Measurements from ENCODE around the gene TDG.

Gene TDG

GRCh38 chr12:103930034-103930786 lies 35.5 kb upstream of the TDG start, which contains the start of gene HSP90B1:
Gene HSP90B1, plus strand, starts transcription at chr12:103930410. Its CDS starts 106 bp downstream, at chr12:103930516.
- TF ChIP-seq CTCF (conservative IDR thresholded peaks at IDR 0.05; ENCODE audit: low read depth, low read length) = no peak

GRCh38 chr12:103930787-103931735 lies 34.6 kb upstream of the TDG start:
- peak overlapping the region; percentile 66 for H3K4me3 ChIP-seq (ENCODE audit: low read length)
- no peak for DNase-seq (ENCODE audit: low read depth)
- TF ChIP-seq CTCF (conservative IDR thresholded peaks at IDR 0.05; ENCODE audit: low read depth, low read length) = no peak

More at GRCh38 chr12:103930034-103930786, 35.5 kb upstream of the TDG start, which contains the start of gene HSP90B1:
- DNase-seq (ENCODE audit: low read depth) = peak; percentile 99
- peak within 1 kb of the TSS; percentile 78 for H3K4me3 ChIP-seq (ENCODE audit: low read length)

- no peak for DNase-seq (ENCODE audit: low read depth)
- H3K4me3 ChIP-seq (ENCODE audit: low read length) = no peak overlapping the region
- no peak for TF ChIP-seq CTCF (conservative IDR thresholded peaks at IDR 0.05; ENCODE audit: low read depth, low read length)
These were observed 32.4 kb upstream of the TDG start for GRCh38 chr12:103933237-103933636.

- H3K4me3 ChIP-seq (ENCODE audit: low read length) = no peak overlapping the region
- no peak for DNase-seq (ENCODE audit: low read depth)
- TF ChIP-seq CTCF (conservative IDR thresholded peaks at IDR 0.05; ENCODE audit: low read depth, low read length) = no peak
These were observed 29.0 kb upstream of the TDG start for GRCh38 chr12:103936679-103937078.

GRCh38 chr12:103944964-103945363 lies 20.7 kb upstream of the TDG start:
- TF ChIP-seq CTCF (conservative IDR thresholded peaks at IDR 0.05; ENCODE audit: low read depth, low read length) = no peak
- H3K4me3 ChIP-seq (ENCODE audit: low read length) = no peak overlapping the region
- no peak for DNase-seq (ENCODE audit: low read depth)

- no peak overlapping the region for H3K4me3 ChIP-seq (ENCODE audit: low read length)
- no peak for TF ChIP-seq CTCF (conservative IDR thresholded peaks at IDR 0.05; ENCODE audit: low read depth, low read length)
- no peak for DNase-seq (ENCODE audit: low read depth)
These were observed 17.7 kb upstream of the TDG start for GRCh38 chr12:103947871-103948555.

Data from retinal pigment epithelial cell (primary cell).